Activated naive CD4-positive, alpha-beta T cell treated with anti-CD3 and anti-CD28 coated beads, Interleukin-2, amount 50 U/mL, for 24 hours (primary cell): Measurements from ENCODE around the gene CEP57.

ENCODE experiments used
- H3K27ac Mint-ChIP-seq: one replicate; pipeline ENCODE4 v1.8.0; 2021; ENCODE audit warnings: mild to moderate bottlenecking, mixed read lengths
- H3K27me3 Mint-ChIP-seq: one replicate; pipeline ENCODE4 v1.8.0; 2021; ENCODE audit warnings: mixed read lengths
- H3K36me3 Mint-ChIP-seq: one replicate; pipeline ENCODE4 v1.8.0; 2021; ENCODE audit warnings: mixed read lengths
- H3K4me1 Mint-ChIP-seq: one replicate; pipeline ENCODE4 v1.8.0; 2021; ENCODE audit warnings: mixed read lengths
- H3K4me3 Mint-ChIP-seq: one replicate; pipeline ENCODE4 v1.8.0; 2021; ENCODE audit warnings: mild to moderate bottlenecking, mixed read lengths
- H3K9me3 Mint-ChIP-seq: one replicate; pipeline ENCODE4 v1.8.0; 2021; ENCODE audit warnings: mixed read lengths

The CEP57 gene

GRCh38 chr11:95790123-95790932, at the start of gene CEP57:
TSS of gene CEP57 (plus strand) at chr11:95790498. CDS start at chr11:95790699, 201 bp downstream.
- Mint-ChIP-seq H3K27ac (peak within 1 kb of the TSS; percentile 100), H3K4me3 (peak within 1 kb of the TSS; percentile 100), H3K27me3 (no peaks in the 10 kb centered on the region), H3K36me3 (peaks cover 12% of the 10 kb centered on the region), H3K4me1 (peaks cover 67% of the 10 kb centered on the region), H3K9me3 (no peaks in the 10 kb centered on the region)

GRCh38 chr11:95750101-95750500, 40.2 kb upstream of the CEP57 start:
- no peak overlapping the region for H3K4me3 Mint-ChIP-seq
- H3K27ac Mint-ChIP-seq: no peak overlapping the region
- no peaks in the 10 kb centered on the region for H3K9me3 Mint-ChIP-seq
- H3K4me1 Mint-ChIP-seq: no peaks in the 10 kb centered on the region
- no peaks in the 10 kb centered on the region for H3K27me3 Mint-ChIP-seq
- H3K36me3 Mint-ChIP-seq: no peaks in the 10 kb centered on the region

GRCh38 chr11:95751515-95751914, 38.8 kb upstream of the CEP57 start:
- Mint-ChIP-seq H3K27ac (no peak overlapping the region), H3K4me3 (no peak overlapping the region), H3K4me1 (no peaks in the 10 kb centered on the region), H3K27me3 (no peaks in the 10 kb centered on the region), H3K9me3 (no peaks in the 10 kb centered on the region), H3K36me3 (no peaks in the 10 kb centered on the region)

GRCh38 chr11:95760941-95761340, 29.4 kb upstream of the CEP57 start:
- H3K4me1 Mint-ChIP-seq: no peaks in the 10 kb centered on the region
- no peaks in the 10 kb centered on the region for H3K9me3 Mint-ChIP-seq
- H3K4me3 Mint-ChIP-seq: no peak overlapping the region
- H3K36me3 Mint-ChIP-seq: no peaks in the 10 kb centered on the region
- no peak overlapping the region for H3K27ac Mint-ChIP-seq
- peaks cover 2% of the 10 kb centered on the region for H3K27me3 Mint-ChIP-seq

GRCh38 chr11:95762534-95762933, 27.8 kb upstream of the CEP57 start:
- H3K4me3 Mint-ChIP-seq: no peak overlapping the region
- H3K9me3 Mint-ChIP-seq: no peaks in the 10 kb centered on the region
- no peaks in the 10 kb centered on the region for H3K4me1 Mint-ChIP-seq
- H3K27me3 Mint-ChIP-seq: peaks cover 2% of the 10 kb centered on the region
- no peak overlapping the region for H3K27ac Mint-ChIP-seq
- H3K36me3 Mint-ChIP-seq: no peaks in the 10 kb centered on the region

- no peak overlapping the region for H3K4me3 Mint-ChIP-seq
- H3K27me3 Mint-ChIP-seq: peaks cover 2% of the 10 kb centered on the region
- H3K4me1 Mint-ChIP-seq: no peaks in the 10 kb centered on the region
- H3K27ac Mint-ChIP-seq: no peak overlapping the region
- no peaks in the 10 kb centered on the region for H3K9me3 Mint-ChIP-seq
- no peaks in the 10 kb centered on the region for H3K36me3 Mint-ChIP-seq
These were observed 25.9 kb upstream of the CEP57 start for GRCh38 chr11:95764267-95764898.

- H3K27ac Mint-ChIP-seq: no peak overlapping the region
- no peaks in the 10 kb centered on the region for H3K36me3 Mint-ChIP-seq
- H3K9me3 Mint-ChIP-seq: no peaks in the 10 kb centered on the region
- H3K4me3 Mint-ChIP-seq: no peak overlapping the region
- H3K4me1 Mint-ChIP-seq: no peaks in the 10 kb centered on the region
- peaks cover 2% of the 10 kb centered on the region for H3K27me3 Mint-ChIP-seq
These were observed 23.6 kb upstream of the CEP57 start for GRCh38 chr11:95766701-95767100.

GRCh38 chr11:95767498-95767897, 22.8 kb upstream of the CEP57 start:
- Mint-ChIP-seq H3K4me3 (no peak overlapping the region), H3K4me1 (no peaks in the 10 kb centered on the region), H3K27ac (peak overlapping the region; percentile 59), H3K36me3 (no peaks in the 10 kb centered on the region), H3K27me3 (no peaks in the 10 kb centered on the region), H3K9me3 (no peaks in the 10 kb centered on the region)

GRCh38 chr11:95768521-95768920, 21.8 kb upstream of the CEP57 start:
- Mint-ChIP-seq H3K9me3 (no peaks in the 10 kb centered on the region), H3K36me3 (no peaks in the 10 kb centered on the region), H3K4me1 (no peaks in the 10 kb centered on the region), H3K27ac (peak overlapping the region; percentile 48), H3K4me3 (no peak overlapping the region), H3K27me3 (no peaks in the 10 kb centered on the region)

- H3K27me3 Mint-ChIP-seq: no peaks in the 10 kb centered on the region
- peaks cover 10% of the 10 kb centered on the region for H3K36me3 Mint-ChIP-seq
- no peak overlapping the region for H3K4me3 Mint-ChIP-seq
- peak overlapping the region; percentile 35 for H3K27ac Mint-ChIP-seq
- H3K9me3 Mint-ChIP-seq: no peaks in the 10 kb centered on the region
- peaks cover 21% of the 10 kb centered on the region for H3K4me1 Mint-ChIP-seq
These were observed 13.4 kb upstream of the CEP57 start for GRCh38 chr11:95776859-95777258.

GRCh38 chr11:95778699-95779098, 11.6 kb upstream of the CEP57 start:
- Mint-ChIP-seq H3K27me3 (no peaks in the 10 kb centered on the region), H3K4me3 (no peak overlapping the region), H3K4me1 (peaks cover 32% of the 10 kb centered on the region), H3K9me3 (no peaks in the 10 kb centered on the region), H3K36me3 (peaks cover 14% of the 10 kb centered on the region), H3K27ac (no peak overlapping the region)

- Mint-ChIP-seq H3K27me3 (no peaks in the 10 kb centered on the region), H3K4me3 (no peak overlapping the region), H3K36me3 (peaks cover 19% of the 10 kb centered on the region), H3K4me1 (peaks cover 43% of the 10 kb centered on the region), H3K27ac (no peak overlapping the region), H3K9me3 (no peaks in the 10 kb centered on the region)
These were observed 9.8 kb upstream of the CEP57 start for GRCh38 chr11:95780544-95780943.

GRCh38 chr11:95788921-95789505, 1.3 kb upstream of the CEP57 start:
- no peaks in the 10 kb centered on the region for H3K27me3 Mint-ChIP-seq
- peak overlapping the region; percentile 90 for H3K27ac Mint-ChIP-seq
- peak overlapping the region; percentile 89 for H3K4me3 Mint-ChIP-seq
- peaks cover 59% of the 10 kb centered on the region for H3K4me1 Mint-ChIP-seq
- no peaks in the 10 kb centered on the region for H3K9me3 Mint-ChIP-seq
- H3K36me3 Mint-ChIP-seq: peaks cover 14% of the 10 kb centered on the region

GRCh38 chr11:95789506-95790122, 684 bp upstream of the CEP57 start, which contains the start of gene FAM76B:
TSS of gene FAM76B (minus strand) at chr11:95789782. CDS start at chr11:95789478, 304 bp downstream.
- H3K36me3 Mint-ChIP-seq: peaks cover 14% of the 10 kb centered on the region
- no peaks in the 10 kb centered on the region for H3K9me3 Mint-ChIP-seq
- H3K4me1 Mint-ChIP-seq: peaks cover 62% of the 10 kb centered on the region
- peak within 1 kb of the TSS; percentile 100 for H3K27ac Mint-ChIP-seq
- H3K27me3 Mint-ChIP-seq: no peaks in the 10 kb centered on the region
- peak within 1 kb of the TSS; percentile 100 for H3K4me3 Mint-ChIP-seq

- peaks cover 6% of the 10 kb centered on the region for H3K36me3 Mint-ChIP-seq
- H3K9me3 Mint-ChIP-seq: no peaks in the 10 kb centered on the region
- peaks cover 67% of the 10 kb centered on the region for H3K4me1 Mint-ChIP-seq
- peak overlapping the region; percentile 100 for H3K27ac Mint-ChIP-seq
- no peaks in the 10 kb centered on the region for H3K27me3 Mint-ChIP-seq
- peak overlapping the region; percentile 100 for H3K4me3 Mint-ChIP-seq
These were observed 823 bp downstream of the CEP57 start for GRCh38 chr11:95790933-95791708.
